Astrocyte of the hippocampus (primary cell): Measurements from ENCODE around the gene CATSPER4.
A peak's percentile ranks its signal among the peaks of the same experiment; 100 is the strongest.

ENCODE experiments used
- DNase-seq: peaks from one replicate; pipeline ENCODE4 v3.0.0; 2011; ENCODE audit warnings: low read depth, low spot score

The CATSPER4 gene

GRCh38 chr1:26164861-26165842 lies 25.2 kb upstream of the CATSPER4 start:
- no peak for DNase-seq

GRCh38 chr1:26166719-26167281 lies 23.6 kb upstream of the CATSPER4 start:
- no peak for DNase-seq

- DNase-seq, result no peak
Observed at GRCh38 chr1:26168410-26169197, 21.8 kb upstream of the CATSPER4 start, which contains the start of gene C1orf232. Gene C1orf232, minus strand, starts transcription at chr1:26168963. Its CDS starts 464 bp downstream, at chr1:26168499.

GRCh38 chr1:26169198-26169554 lies 21.2 kb upstream of the CATSPER4 start:
- no peak for DNase-seq

GRCh38 chr1:26169669-26170471 lies 20.5 kb upstream of the CATSPER4 start, which contains the start of gene ZNF593:
Gene ZNF593, plus strand, starts transcription at chr1:26169908. Its CDS starts 76 bp downstream, at chr1:26169984.
- peak; percentile 96 for DNase-seq

GRCh38 chr1:26170472-26170821 lies 20.0 kb upstream of the CATSPER4 start:
- no peak for DNase-seq

GRCh38 chr1:26171084-26172072 lies 19.0 kb upstream of the CATSPER4 start, which contains the start of gene ZNF593OS:
Gene ZNF593OS, minus strand, starts transcription at chr1:26171832. Its CDS starts 171 bp downstream, at chr1:26171661.
- no peak for DNase-seq

- DNase-seq, result no peak
Observed at GRCh38 chr1:26175346-26175745, 15.1 kb upstream of the CATSPER4 start.

GRCh38 chr1:26177182-26177684 lies 13.2 kb upstream of the CATSPER4 start, which contains the start of gene CNKSR1:
Gene CNKSR1, plus strand, starts transcription at chr1:26177491. Its CDS starts 57 bp downstream, at chr1:26177548.
- DNase-seq, result no peak

GRCh38 chr1:26180010-26180506 lies 10.3 kb upstream of the CATSPER4 start:
- DNase-seq, result no peak

GRCh38 chr1:26181586-26182382 lies 8.6 kb upstream of the CATSPER4 start:
- DNase-seq, result peak; percentile 43

- no peak for DNase-seq
Observed at GRCh38 chr1:26182383-26182696, 8.1 kb upstream of the CATSPER4 start.

- no peak for DNase-seq
Observed at GRCh38 chr1:26184086-26184485, 6.3 kb upstream of the CATSPER4 start.

- DNase-seq, result no peak
Observed at GRCh38 chr1:26184883-26185282, 5.5 kb upstream of the CATSPER4 start.

- DNase-seq, result no peak
Observed at GRCh38 chr1:26187882-26188281, 2.5 kb upstream of the CATSPER4 start.

- DNase-seq, result no peak
Observed at GRCh38 chr1:26188477-26188876, 1.9 kb upstream of the CATSPER4 start.

- no peak for DNase-seq
Observed at GRCh38 chr1:26189331-26189730, 1.1 kb upstream of the CATSPER4 start.

GRCh38 chr1:26189751-26190275 lies 589 bp upstream of the CATSPER4 start:
- no peak for DNase-seq
